ENCODE results near the gene KIRREL2. TPM values are rescaled to one million over a fixed set of nuclear protein-coding genes. Genes with fewer than 3 reads are reported as not detected.
"Not testable (repeated sequence)": the region's sequence is repeated elsewhere in the genome, so short reads cannot be mapped to it uniquely, and the experiment has no call there.

KIRREL2 gene
- total and polyA plus RNA-seq, 12 donors: 0.12 to 0.35 TPM; not detected in 10

DNA sequence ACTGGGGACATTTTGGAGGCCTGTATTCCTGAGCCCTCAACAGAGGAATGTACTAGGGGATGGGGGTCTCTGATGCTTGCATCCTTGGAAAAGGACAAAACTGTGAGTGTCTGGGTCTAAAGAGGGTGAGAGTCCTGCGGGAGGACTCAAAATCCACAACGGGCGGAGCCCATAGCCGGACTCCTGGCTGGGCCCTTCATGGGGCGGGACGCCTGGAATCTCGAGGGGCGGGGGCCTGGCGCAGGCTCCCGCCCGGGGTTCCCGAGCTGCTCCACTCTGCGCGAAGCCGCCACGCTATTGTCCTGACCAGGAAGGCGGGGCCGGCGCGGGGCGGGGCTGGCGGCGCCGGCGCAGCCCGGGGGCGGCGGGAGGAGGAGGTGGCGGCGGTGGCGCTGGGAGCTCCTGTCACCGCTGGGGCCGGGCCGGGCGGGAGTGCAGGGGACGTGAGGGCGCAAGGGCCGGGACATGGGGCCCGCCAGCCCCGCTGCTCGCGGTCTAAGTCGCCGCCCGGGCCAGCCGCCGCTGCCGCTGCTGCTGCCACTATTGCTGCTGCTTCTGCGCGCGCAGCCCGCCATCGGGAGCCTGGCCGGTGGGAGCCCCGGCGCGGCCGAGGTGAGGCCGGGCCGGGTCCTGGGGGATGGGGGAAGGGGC lies 11.6 kb downstream of the KIRREL2 start, which contains the start of gene APLP1:
Gene APLP1, plus strand, starts transcription at position 403 of the 651 bp plus-strand sequence. Its CDS starts 63 bp downstream, at position 466.
- H3K27me3 ChIP-seq: peaks cover 0 to 56% (median 17%) of the 10 kb centered on the region in 7 donors
- WGBS, 2 donors: 1 to 2% methylated on average over 18 to 60 of the region's 60 CpGs
- intact Hi-C loops (cut with DNase I): no loop called here

DNA sequence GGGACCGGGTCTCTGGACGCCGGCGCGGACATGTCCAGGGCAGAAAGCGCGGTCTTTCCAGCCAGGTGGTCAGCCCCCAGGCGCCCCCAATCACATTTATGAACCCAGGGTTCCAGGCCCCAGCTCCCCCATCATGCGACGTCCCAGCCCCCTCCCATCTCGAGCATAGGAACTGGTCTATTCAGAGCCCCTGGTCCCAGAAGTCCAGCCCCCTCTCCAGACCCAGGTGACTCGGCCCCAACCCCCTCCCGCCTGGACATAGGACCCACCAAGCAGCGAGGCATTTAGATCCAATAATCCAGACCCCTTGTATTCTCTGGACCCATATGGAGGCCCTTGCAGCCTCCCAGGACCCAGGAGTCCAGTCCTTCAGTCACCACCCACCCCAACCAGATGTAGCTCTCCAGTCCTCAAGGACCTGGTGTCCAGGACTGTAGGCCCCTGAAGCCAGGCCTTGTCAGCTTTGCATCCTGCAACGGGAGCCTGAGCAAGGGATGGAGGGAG lies 12.2 kb downstream of the KIRREL2 start:
- Histone ChIP-seq H3K9me3 (no peaks in the 10 kb centered on the region), H3K4me1 (peaks cover 6 to 23% (median 20%) of the 10 kb centered on the region in 9 donors), H3K27me3 (peaks cover 0 to 56% (median 14%) of the 10 kb centered on the region in 7 donors), H3K36me3 (no peaks in the 10 kb centered on the region), H3K4me3 (peak overlapping the region in 9 of 10 donors; percentile 40 to 68 (median 56)), H3K27ac (no peak overlapping the region)
- ATAC-seq: peak in 5 of 8 donors; percentile 9 to 35 (median 15)
- TF ChIP-seq, protein P1, sequence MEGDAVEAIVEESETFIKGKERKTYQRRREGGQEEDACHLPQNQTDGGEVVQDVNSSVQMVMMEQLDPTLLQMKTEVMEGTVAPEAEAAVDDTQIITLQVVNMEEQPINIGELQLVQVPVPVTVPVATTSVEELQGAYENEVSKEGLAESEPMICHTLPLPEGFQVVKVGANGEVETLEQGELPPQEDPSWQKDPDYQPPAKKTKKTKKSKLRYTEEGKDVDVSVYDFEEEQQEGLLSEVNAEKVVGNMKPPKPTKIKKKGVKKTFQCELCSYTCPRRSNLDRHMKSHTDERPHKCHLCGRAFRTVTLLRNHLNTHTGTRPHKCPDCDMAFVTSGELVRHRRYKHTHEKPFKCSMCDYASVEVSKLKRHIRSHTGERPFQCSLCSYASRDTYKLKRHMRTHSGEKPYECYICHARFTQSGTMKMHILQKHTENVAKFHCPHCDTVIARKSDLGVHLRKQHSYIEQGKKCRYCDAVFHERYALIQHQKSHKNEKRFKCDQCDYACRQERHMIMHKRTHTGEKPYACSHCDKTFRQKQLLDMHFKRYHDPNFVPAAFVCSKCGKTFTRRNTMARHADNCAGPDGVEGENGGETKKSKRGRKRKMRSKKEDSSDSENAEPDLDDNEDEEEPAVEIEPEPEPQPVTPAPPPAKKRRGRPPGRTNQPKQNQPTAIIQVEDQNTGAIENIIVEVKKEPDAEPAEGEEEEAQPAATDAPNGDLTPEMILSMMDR (IDR thresholded peaks at IDR 0.05): no peak
- WGBS, 2 donors: 2% methylated on average over 15 of the region's 15 CpGs
- DNase-seq: no peak
- intact Hi-C loops (cut with DNase I): no loop called here

More for the DNA sequence above, 11.6 kb downstream of the KIRREL2 start, which contains the start of gene APLP1:
- Histone ChIP-seq H3K4me3 (peak within 1 kb of the TSS in 9 of 10 donors; percentile 40 to 68 (median 56)), H3K4me1 (peaks cover 6 to 23% (median 20%) of the 10 kb centered on the region in 9 donors), H3K9me3 (no peaks in the 10 kb centered on the region), H3K27ac (peak within 1 kb of the TSS in 1 of 10 donors; percentile 12), H3K36me3 (no peaks in the 10 kb centered on the region)
- TF ChIP-seq, protein P1 (IDR thresholded peaks at IDR 0.05): no peak
- DNase-seq: peak; percentile 71 to 81
- ATAC-seq: peak; percentile 86 to 96 (median 93)

DNA sequence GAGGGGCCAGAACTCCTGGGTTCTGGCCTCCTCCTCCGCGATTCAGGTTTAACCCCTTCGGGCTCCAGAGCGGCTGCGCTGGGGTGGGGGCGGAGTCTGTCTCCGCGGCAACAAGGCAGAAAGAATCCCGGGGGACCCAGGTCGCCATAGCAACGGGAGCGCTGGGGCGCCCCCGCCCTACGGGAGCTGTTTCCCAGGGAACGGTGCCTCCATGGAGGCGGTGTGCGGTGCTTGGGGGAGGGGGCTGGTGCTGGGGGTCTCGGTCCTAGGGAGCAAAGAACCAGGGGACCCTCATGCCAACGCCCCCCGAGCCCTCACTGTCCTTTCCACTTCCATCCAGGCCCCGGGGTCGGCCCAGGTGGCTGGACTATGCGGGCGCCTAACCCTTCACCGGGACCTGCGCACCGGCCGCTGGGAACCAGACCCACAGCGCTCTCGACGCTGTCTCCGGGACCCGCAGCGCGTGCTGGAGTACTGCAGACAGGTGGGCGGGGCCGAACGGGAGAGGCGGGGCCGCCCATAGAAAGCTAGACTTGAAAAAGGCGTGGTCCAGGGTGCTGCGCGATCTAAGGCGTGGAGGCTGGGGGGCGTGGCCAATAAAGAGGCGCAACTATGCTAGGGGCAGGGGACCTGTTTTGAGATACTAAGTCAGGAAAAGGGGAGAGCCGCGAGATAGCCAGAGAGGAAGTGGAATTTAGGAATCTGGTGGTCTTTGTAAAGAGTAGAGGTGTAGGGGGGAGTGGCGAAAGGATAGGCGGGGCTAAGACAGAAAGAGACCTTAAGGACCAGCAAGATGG lies 12.8 kb downstream of the KIRREL2 start:
- TF ChIP-seq, protein P1 (IDR thresholded peaks at IDR 0.05): no peak
- Histone ChIP-seq H3K36me3 (no peaks in the 10 kb centered on the region), H3K27me3 (peaks cover 0 to 56% (median 14%) of the 10 kb centered on the region in 7 donors), H3K4me1 (peaks cover 6 to 23% (median 20%) of the 10 kb centered on the region in 9 donors), H3K4me3 (peak overlapping the region in 8 of 10 donors; percentile 0 to 68 (median 57)), H3K9me3 (no peaks in the 10 kb centered on the region), H3K27ac (no peak overlapping the region)
- DNase-seq (peak; percentile 53 to 66), ATAC-seq (peak; percentile 35 to 72 (median 64))
- intact Hi-C loops (cut with DNase I): no loop called here
- WGBS, 2 donors: 1 to 2% methylated on average over 51 of the region's 51 CpGs

DNA sequence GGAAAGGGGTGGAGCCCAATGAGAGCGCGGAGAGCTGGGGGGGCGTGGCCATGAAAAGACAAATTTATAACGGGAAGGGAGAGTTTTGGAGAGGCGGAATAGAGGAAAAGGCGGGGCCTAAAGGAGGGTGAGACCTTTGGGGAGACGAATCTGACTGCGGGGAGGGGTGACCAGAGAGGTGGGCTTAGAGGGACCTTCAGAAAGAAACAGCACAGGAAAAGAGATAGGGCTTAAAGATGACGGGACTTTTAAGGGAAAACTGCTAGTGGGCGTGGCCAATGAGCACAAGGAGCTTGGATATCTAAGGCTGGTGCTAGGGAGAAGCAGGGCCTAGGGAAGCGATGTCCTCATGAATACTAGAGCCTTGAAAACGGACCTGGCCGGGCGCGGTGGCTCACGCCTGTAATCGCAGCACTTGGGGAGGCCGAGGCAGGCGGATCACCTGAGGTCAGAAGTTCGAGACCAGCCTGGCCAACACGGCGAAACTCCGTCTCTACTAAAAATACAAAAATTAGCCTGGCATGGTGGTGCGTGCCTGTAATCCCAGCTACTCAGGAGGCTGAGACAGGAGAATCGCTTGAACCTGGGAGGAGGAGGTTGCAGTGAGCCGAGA lies 13.5 kb downstream of the KIRREL2 start:
- Histone ChIP-seq H3K27me3 (peaks cover 0 to 54% (median 14%) of the 10 kb centered on the region in 7 donors), H3K4me3 (peak overlapping the region in 7 of 10 donors; percentile 1 to 68 (median 58)), H3K4me1 (peaks cover 6 to 23% (median 20%) of the 10 kb centered on the region in 9 donors)
- intact Hi-C loops (cut with DNase I); DNase-seq; H3K9me3 ChIP-seq; ATAC-seq; H3K27ac ChIP-seq; H3K36me3 ChIP-seq: not testable (repeated sequence)
- WGBS, 2 donors: 35 to 36% methylated on average over 26 of the region's 26 CpGs
